Endodermal cell (in vitro differentiated cells): ENCODE measurements around the gene PLEKHA5. TPM values are rescaled to one million over a fixed set of nuclear protein-coding genes. Genes with fewer than 3 reads are reported as not detected.
"Not testable (repeated sequence)": the region's sequence is repeated elsewhere in the genome, so short reads cannot be mapped to it uniquely, and the experiment has no call there.

ENCODE experiments used
- DNase-seq: peaks from one replicate; pipeline ENCODE4 v3.0.0-alpha.2; 2017
- H3K27ac ChIP-seq: 2 replicates; pipeline ENCODE4 v1.5.1; 2013; ENCODE audit warnings: mild to moderate bottlenecking, low read depth, low read length, moderate library complexity
- H3K27me3 ChIP-seq: 2 replicates; pipeline ENCODE4 v1.6.1; 2013; ENCODE audit warnings: mild to moderate bottlenecking, low read length, moderate library complexity; ENCODE audit not compliant: insufficient read depth, control insufficient read depth, poor library complexity, severe bottlenecking
- H3K36me3 ChIP-seq: 2 replicates; pipeline ENCODE4 v1.7.0; 2013; ENCODE audit warnings: mild to moderate bottlenecking, low read length, moderate library complexity; ENCODE audit not compliant: control insufficient read depth, insufficient read depth
- H3K4me1 ChIP-seq: one replicate; pipeline ENCODE4 v1.7.0; 2013; ENCODE audit warnings: low read length; ENCODE audit not compliant: control insufficient read depth, insufficient read depth
- H3K4me3 ChIP-seq: 2 replicates; pipeline ENCODE4 v1.5.1; 2013; ENCODE audit warnings: mild to moderate bottlenecking, low read length, moderate library complexity
- H3K9ac ChIP-seq: 2 replicates; pipeline ENCODE4 v1.6.1; 2013; ENCODE audit warnings: mild to moderate bottlenecking, low read length, moderate library complexity; ENCODE audit not compliant: poor library complexity, severe bottlenecking; ENCODE audit errors: extremely low read depth
- H3K9me3 ChIP-seq: 2 replicates; pipeline ENCODE4 v1.6.1; 2013; ENCODE audit warnings: mild to moderate bottlenecking, low read length, moderate library complexity; ENCODE audit not compliant: control insufficient read depth
- H3K27ac Mint-ChIP-seq: 2 replicates; pipeline ENCODE4 v1.8.0; 2020; ENCODE audit warnings: mixed read lengths
- H3K27me3 Mint-ChIP-seq: 2 replicates; pipeline ENCODE4 v1.8.0; 2021; ENCODE audit warnings: mild to moderate bottlenecking, mixed read lengths; ENCODE audit not compliant: insufficient read depth
- H3K36me3 Mint-ChIP-seq: 2 replicates; pipeline ENCODE4 v1.8.0; 2020; ENCODE audit warnings: low read depth, mixed read lengths
- H3K4me1 Mint-ChIP-seq: 2 replicates; pipeline ENCODE4 v1.8.0; 2020; ENCODE audit warnings: mixed read lengths
- H3K4me3 Mint-ChIP-seq: 2 replicates; pipeline ENCODE4 v1.8.0; 2020; ENCODE audit warnings: mild to moderate bottlenecking, moderate library complexity, mixed read lengths
- H3K9me3 Mint-ChIP-seq: 2 replicates; pipeline ENCODE4 v1.8.0; 2020; ENCODE audit warnings: mild to moderate bottlenecking, mixed read lengths
- CTCF ChIP-seq: fragments of 200-600 bp; sonication (generic); conservative IDR thresholded peaks from 2 replicates; pipeline ENCODE4 v1.5.0; 2021; ENCODE audit warnings: antibody characterized with exemption, mild to moderate bottlenecking
- WGBS, 2 experiments: methylation state at CpG; one replicate each; pipeline versions ENCODE4 v1.1.5 to v1.1.7; 2013; ENCODE audit warnings: missing lambda C conversion rate in 2 of 2, mixed read lengths in 1 of 2; ENCODE audit not compliant: insufficient coverage in 1 of 2, insufficient read length in 1 of 2; 5-methylcytosine and 5-hydroxymethylcytosine counted together
- total RNA-seq, 2 donors: library from RNA; stranded (reverse); fragmentation: NEBNext Ultra II Directional in 1 of 2; extraction: Animal tissue kit (Norgen Biotek cat#: 25700) in 1 of 2; gene quantifications; 2 replicates in 1 of 2; 3 replicates in 1 of 2; pipeline ENCODE4 v1.2.1, GENCODE V29; 2021

The PLEKHA5 gene
- total RNA-seq, 2 donors from 2014 or later, result 48.5 to 139 TPM

- H3K9me3 Mint-ChIP-seq, result peaks cover 5% of the 10 kb centered on the region
- Histone ChIP-seq H3K9ac (no peak overlapping the region), H3K4me1 (no peaks in the 10 kb centered on the region), H3K27ac (no peak overlapping the region), H3K36me3 (no peaks in the 10 kb centered on the region), H3K4me3 (no peak overlapping the region), H3K9me3 (peaks cover 5% of the 10 kb centered on the region), H3K27me3 (no peaks in the 10 kb centered on the region)
- H3K27me3 Mint-ChIP-seq, result no peaks in the 10 kb centered on the region
- no peaks in the 10 kb centered on the region for H3K4me1 Mint-ChIP-seq
- TF ChIP-seq CTCF, result no peak
- no peaks in the 10 kb centered on the region for H3K36me3 Mint-ChIP-seq
- DNase-seq, result no peak
- H3K4me3 Mint-ChIP-seq, result no peak overlapping the region
- no peak overlapping the region for H3K27ac Mint-ChIP-seq
- WGBS, 2 experiments, result 90 to 98% methylated on average over 4 of the region's 4 CpGs
These were observed 45.0 kb upstream of the PLEKHA5 start for GRCh38 chr12:19084547-19084946.

- H3K36me3 Mint-ChIP-seq, result no peaks in the 10 kb centered on the region
- H3K27me3 ChIP-seq, result no peaks in the 10 kb centered on the region
- no peaks in the 10 kb centered on the region for H3K27me3 Mint-ChIP-seq
- no peak overlapping the region for H3K9ac ChIP-seq
- no peak overlapping the region for H3K27ac Mint-ChIP-seq
- peaks cover 5% of the 10 kb centered on the region for H3K9me3 Mint-ChIP-seq
- no peaks in the 10 kb centered on the region for H3K36me3 ChIP-seq
- 84 to 100% methylated on average over 2 of the region's 2 CpGs for WGBS, 2 experiments
- H3K4me1 Mint-ChIP-seq, result no peaks in the 10 kb centered on the region
- H3K4me3 Mint-ChIP-seq, result no peak overlapping the region
- TF ChIP-seq CTCF, result no peak
- no peak overlapping the region for H3K4me3 ChIP-seq
- no peak for DNase-seq
- H3K4me1 ChIP-seq, result no peaks in the 10 kb centered on the region
- peaks cover 5% of the 10 kb centered on the region for H3K9me3 ChIP-seq
- no peak overlapping the region for H3K27ac ChIP-seq
These were observed 44.4 kb upstream of the PLEKHA5 start for GRCh38 chr12:19085090-19085489.

GRCh38 chr12:19088606-19089005, 40.9 kb upstream of the PLEKHA5 start:
- H3K4me1 Mint-ChIP-seq, result peaks cover 17% of the 10 kb centered on the region
- Histone ChIP-seq H3K27me3 (no peaks in the 10 kb centered on the region), H3K36me3 (no peaks in the 10 kb centered on the region), H3K4me3 (no peak overlapping the region), H3K27ac (no peak overlapping the region), H3K9me3 (peaks cover 5% of the 10 kb centered on the region), H3K9ac (no peak overlapping the region), H3K4me1 (no peaks in the 10 kb centered on the region)
- peaks cover 5% of the 10 kb centered on the region for H3K9me3 Mint-ChIP-seq
- H3K27me3 Mint-ChIP-seq, result no peaks in the 10 kb centered on the region
- WGBS, 2 experiments, result 93 to 100% methylated on average over 3 of the region's 3 CpGs
- H3K4me3 Mint-ChIP-seq, result no peak overlapping the region
- TF ChIP-seq CTCF, result no peak
- DNase-seq, result no peak
- no peaks in the 10 kb centered on the region for H3K36me3 Mint-ChIP-seq
- H3K27ac Mint-ChIP-seq, result no peak overlapping the region

GRCh38 chr12:19092482-19092881, 37.1 kb upstream of the PLEKHA5 start:
- H3K27ac ChIP-seq, H3K9me3 Mint-ChIP-seq, DNase-seq, H3K27me3 ChIP-seq, H3K36me3 ChIP-seq, H3K4me3 ChIP-seq, H3K4me1 ChIP-seq, H3K9me3 ChIP-seq, H3K4me3 Mint-ChIP-seq, H3K27me3 Mint-ChIP-seq, H3K36me3 Mint-ChIP-seq, H3K9ac ChIP-seq: not testable (repeated sequence)
- no CpG with 5 or more reads among the region's 4 CpGs for WGBS, 2 experiments
- Mint-ChIP-seq H3K27ac (peak overlapping the region; percentile 46), H3K4me1 (peaks cover 30% of the 10 kb centered on the region)
